ENCODE results near the gene CCDC200.
A peak's percentile ranks its signal among the peaks of the same experiment; 100 is the strongest.
"Not testable (repeated sequence)": the region's sequence is repeated elsewhere in the genome, so short reads cannot be mapped to it uniquely, and the experiment has no call there.

Gene CCDC200

DNA sequence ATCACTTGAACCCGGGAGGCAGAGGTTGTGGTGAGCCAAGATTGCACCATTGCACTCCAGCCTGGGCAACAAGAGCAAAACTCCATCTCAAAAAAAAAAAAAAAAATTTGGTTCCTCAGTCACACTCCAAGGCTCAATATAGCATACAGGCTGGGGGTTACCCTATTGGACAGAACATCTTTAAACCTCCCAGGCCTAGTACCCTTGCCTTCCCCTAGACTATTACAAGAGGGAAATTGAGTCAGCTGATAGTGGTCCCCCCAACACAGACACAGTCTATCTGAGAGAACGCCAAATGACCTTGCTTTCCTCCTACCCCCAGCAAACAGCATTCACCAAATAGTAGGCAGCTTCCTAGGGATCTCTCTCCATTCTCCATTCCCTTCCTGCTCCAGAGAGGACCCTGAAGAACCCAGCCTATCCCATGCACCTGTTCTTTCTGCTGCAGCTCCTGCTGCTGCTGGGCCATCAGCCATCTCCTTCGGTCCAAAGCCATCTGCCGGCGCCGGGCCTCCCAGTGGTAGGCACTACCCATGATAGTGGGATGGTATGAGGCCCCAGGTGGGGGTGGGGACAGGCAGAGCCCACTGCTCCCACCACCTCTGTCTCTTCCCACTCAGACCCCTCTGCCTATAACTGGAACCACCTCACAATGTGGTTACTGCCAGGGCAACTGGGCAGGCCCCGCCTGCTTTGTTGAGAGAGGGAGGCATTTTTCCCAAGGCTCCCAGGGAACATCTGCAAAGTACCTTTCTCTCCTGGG is at the start of gene CCDC200:
TSS of gene CCDC200 (minus strand) at position 604 of the 763 bp plus-strand sequence. CDS start at position 535, 69 bp downstream.
- DNase-seq, result not testable (repeated sequence)

GRCh38 chr17:43272914-43273313 is 44.5 kb upstream of the CCDC200 start:
- DNase-seq, result not testable (repeated sequence)

DNA sequence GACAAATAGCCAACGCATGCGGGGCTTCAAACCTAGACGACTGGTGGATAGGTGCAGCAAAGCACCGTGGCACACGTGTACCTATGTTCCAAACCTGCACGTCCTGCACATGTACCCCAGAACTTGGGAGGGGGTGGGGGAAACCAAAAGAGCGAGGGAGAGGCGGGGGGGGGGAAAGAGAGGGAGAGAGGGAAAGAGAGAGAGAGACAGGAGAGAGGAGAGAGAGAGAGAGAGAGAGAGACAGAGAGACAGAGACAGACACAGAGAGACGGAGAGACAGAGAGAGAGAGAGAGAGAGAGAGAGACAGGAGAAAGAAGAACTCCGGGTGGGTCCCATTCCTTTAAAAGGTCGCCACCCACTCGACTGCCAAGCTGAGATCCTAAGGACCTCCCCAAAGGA is 44.1 kb upstream of the CCDC200 start:
- DNase-seq, result peak; percentile 0 to 5

DNA sequence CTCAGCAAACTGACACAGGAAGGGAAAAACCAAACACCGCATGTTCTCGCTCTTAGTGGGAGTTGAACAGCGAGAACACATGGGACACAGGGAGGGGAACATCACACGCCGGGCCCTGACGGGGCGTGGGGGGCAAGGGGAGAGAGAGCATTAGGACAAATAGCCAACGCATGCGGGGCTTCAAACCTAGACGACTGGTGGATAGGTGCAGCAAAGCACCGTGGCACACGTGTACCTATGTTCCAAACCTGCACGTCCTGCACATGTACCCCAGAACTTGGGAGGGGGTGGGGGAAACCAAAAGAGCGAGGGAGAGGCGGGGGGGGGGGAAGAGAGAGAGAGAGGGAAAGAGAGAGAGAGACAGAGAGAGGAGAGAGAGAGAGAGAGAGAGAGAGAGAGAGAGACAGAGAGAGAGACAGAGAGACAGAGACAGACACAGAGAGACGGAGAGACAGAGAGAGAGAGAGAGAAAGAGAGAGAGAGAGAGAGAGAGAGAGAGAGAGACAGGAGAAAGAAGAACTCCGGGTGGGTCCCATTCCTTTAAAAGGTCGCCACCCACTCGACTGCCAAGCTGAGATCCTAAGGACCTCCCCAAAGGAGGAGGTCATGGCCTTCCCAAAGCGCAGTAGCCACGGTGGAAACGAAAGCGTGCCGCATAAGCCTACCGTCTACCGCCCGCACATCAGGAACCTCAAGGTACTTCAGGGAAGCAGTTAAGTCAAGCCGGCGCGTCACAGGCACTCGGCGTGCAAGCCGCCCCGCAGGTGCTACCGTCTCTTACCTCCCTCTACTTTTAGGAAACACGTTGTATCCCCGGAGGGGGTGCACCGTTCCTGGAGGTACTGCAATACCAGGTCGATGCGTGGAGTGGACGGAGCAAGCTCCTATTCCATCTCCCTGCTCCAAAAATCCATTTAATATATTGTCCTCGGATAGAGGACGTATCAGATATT is 42.4 kb upstream of the CCDC200 start:
- DNase-seq, result not testable (repeated sequence)

- not testable (repeated sequence) for DNase-seq
These were observed 18.0 kb upstream of the CCDC200 start for GRCh38 chr17:43246456-43246855.

- not testable (repeated sequence) for DNase-seq
These were observed 12.4 kb upstream of the CCDC200 start for GRCh38 chr17:43240596-43241352.

DNA sequence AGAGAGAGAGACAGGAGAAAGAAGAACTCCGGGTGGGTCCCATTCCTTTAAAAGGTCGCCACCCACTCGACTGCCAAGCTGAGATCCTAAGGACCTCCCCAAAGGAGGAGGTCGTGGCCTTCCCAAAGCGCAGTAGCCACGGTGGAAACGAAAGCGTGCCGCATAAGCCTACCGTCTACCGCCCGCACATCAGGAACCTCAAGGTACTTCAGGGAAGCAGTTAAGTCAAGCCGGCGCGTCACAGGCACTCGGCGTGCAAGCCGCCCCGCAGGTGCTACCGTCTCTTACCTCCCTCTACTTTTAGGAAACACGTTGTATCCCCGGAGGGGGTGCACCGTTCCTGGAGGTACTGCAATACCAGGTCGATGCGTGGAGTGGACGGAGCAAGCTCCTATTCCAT is 11.2 kb upstream of the CCDC200 start:
- not testable (repeated sequence) for DNase-seq

DNA sequence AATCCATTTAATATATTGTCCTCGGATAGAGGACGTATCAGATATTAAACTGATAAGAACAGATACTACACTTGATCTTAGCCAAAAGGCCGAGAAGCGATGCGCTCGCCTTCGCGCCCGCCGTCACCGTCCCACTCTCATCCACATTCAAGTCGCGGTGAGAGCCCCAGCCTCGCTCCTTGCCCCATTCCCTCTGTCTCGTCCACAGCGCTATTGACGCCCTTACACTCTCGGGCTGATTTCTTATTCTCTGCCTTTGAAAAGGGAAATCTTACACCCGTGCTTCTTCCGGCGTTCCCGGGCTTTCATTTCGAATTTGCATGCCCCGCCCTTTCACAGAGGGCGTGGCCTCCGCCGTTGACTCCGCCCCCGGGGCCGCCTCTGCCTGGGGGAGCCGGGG is 5.5 kb upstream of the CCDC200 start, which contains the start of gene RNU2-1:
TSS of gene RNU2-1 (minus strand) at position 101 of the 400 bp plus-strand sequence.
- not testable (repeated sequence) for DNase-seq

DNA sequence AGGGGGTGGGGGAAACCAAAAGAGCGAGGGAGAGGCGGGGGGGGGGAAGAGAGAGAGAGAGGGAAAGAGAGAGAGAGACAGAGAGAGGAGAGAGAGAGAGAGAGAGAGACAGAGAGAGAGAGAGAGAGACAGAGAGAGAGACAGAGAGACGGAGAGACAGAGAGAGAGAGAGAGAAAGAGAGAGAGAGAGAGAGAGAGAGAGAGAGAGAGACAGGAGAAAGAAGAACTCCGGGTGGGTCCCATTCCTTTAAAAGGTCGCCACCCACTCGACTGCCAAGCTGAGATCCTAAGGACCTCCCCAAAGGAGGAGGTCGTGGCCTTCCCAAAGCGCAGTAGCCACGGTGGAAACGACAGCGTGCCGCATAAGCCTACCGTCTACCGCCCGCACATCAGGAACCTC is 4.8 kb upstream of the CCDC200 start:
- not testable (repeated sequence) for DNase-seq

DNA sequence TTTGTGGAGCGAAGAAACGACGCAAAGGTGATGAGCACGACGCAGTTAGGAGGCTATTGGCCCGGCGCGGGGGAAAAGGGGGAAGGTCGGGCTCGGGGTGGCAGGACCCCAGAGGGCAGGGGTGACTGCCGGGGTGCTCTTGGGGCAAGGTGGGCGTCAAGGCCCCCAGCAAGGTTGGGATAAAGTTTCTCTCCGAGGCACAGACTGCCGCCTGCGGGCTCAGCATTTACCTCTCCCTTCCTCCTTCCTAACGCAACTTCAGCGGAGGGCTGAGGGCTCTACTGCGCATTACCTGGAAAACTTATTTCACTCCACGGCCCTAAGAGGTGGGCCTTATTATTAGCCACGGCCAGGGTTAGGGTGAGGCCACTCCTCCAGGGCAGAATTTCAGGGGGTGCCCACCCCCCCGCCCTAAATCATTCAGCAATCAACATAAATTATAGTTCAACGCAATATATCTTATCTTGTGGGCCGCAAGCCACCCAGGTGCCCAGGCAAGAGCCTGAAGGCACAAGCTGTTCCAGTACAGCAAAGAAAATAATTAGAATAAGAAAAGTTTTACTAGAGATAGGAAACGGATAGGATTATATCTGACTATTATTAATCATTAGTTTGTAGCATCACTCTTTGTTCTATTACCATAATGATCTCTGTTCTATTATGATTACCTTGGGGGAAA is 3.7 kb upstream of the CCDC200 start:
- not testable (repeated sequence) for DNase-seq

DNA sequence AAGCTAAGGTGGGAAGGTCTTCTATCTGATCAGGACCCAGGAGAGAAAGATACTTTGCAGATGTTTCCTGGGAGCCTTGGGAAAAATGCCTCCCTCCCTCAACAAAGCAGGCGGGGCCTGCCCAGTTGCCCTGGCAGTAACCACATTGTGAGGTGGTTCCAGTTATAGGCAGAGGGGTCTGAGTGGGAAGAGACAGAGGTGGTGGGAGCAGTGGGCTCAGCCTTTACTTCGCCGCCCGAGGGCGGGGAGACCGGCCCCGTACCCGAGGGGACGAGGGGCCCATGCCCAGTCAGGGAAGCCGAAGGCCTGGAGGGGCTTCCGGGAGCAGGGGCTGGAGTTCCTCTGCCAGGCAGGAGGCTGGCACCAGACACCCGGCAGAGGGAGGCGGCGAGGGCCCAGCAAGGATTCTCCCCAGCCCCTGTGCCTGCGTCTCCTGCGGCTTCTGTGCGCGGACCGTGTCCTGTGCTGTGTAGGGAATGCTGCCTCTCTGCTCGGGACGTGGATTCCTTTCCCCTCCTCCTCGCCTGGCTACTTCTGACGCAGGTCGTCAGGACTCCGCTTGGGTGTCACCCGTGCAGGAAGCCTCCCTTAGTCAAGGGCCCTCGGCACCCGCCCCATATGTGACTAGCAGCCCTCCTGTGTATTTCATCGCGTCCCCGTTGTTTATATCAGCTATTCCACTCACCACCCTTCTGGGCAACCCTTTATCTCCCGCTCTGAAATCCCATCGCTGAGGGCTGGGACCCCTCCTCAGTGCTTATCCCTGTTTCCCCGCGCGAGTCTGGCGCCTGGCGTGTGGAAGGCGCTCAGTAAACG is 3.0 kb upstream of the CCDC200 start:
- DNase-seq, result not testable (repeated sequence)

- no peak for DNase-seq
These were observed 2.0 kb downstream of the CCDC200 start for GRCh38 chr17:43226393-43226792.

DNA sequence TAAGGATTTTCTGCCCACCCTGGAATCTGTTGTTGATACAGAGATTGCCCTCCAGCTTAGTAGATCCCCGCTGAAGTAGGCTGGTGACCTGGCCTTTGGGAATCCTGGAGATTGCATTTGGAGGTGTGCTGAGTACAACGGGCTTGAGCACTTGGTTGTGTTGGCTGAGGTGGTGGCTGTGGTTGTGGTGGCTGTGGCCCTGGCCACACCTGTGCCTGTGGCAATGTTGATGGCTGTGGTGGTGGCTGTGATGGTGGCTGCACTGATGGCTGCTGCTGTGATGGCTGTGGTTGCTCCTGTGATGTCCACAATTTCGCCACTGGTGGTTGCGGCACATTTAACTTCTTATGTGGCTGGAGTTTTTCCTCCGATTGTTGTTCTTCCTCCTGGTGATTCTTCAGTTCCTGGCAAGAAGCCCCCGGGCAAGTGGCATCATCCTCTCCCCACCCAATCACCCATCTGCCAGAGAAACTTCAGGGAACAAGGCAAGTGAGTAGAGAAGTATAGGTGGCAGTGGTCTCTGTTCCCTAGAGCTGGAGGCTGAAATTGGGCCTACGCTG is 4.2 kb downstream of the CCDC200 start:
- DNase-seq, result no peak

DNA sequence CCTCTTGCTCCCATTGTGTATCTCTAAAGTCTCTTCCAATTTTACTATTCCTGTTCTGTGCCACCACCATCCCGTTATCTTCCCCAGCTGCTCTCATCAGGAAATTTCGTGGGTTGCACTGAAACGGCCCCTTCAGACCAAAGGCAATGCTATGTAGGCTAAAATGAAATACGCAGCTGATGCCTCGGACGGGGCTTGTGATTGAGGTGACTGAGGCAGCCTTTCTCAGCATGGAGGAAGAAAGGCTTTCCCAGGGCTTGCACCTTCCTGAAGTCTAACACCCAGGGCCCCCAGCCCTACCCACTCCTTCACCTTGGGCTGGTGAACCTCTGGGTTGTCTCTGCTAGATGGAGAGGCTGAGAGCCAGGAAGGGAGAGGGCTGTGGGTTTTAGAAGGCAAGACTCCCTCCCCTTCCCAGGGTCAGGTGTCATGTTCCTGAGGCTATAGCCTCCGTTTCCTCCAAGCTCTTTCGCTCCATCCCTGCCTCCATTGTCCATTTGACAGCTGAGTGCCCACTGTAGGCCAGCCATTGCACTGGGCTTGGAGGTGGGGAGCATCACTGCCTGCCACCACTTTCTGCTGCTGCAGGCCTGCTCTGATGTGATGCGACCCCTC is 7.8 kb downstream of the CCDC200 start:
- no peak for DNase-seq

GRCh38 chr17:43219746-43220380 is 8.6 kb downstream of the CCDC200 start:
- no peak for DNase-seq

- no peak for DNase-seq
These were observed 9.4 kb downstream of the CCDC200 start for GRCh38 chr17:43219001-43219400.

- DNase-seq, result no peak
These were observed 10.8 kb downstream of the CCDC200 start for GRCh38 chr17:43217614-43218087.

DNA sequence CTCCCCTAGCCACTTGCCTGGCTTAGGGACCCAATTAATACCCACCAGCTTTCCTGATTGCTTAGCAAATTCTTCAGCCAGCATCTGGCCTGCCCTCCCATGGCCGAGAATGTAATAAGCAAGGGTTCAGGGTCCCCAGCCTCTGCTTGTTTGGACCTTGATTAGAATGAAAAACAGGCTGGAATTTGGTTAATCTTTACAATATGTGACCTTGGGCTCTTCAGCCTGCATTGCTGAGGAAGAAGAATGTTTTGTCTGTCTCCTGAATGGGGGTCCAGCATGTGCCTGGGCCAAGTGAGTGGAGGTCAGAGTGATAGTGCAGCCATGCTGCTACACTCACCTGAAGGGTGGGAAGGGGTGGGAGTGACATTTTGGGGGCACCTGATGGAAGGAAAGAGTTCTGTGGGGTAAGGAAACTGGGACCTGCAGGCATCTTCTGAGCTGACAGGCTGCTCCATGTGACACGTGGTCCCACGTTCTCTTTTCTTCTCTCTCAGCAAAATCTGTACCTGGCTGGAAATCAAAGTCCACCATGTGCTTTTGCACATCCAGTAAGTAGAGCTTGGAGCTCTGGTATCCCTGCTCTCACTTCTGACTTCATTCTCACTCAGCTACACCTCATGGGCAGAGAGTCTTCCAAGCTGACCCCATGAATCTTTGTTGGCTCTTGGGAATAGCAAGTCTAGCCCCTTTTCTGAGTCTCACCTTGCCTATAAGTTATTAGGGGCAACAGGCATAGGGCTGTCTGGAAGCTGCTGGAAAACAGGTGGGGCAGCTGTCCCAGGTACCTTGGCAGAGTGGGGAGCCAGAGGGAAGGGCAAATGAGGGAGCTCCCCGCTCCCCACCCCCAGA is 11.4 kb downstream of the CCDC200 start:
- no peak for DNase-seq

DNA sequence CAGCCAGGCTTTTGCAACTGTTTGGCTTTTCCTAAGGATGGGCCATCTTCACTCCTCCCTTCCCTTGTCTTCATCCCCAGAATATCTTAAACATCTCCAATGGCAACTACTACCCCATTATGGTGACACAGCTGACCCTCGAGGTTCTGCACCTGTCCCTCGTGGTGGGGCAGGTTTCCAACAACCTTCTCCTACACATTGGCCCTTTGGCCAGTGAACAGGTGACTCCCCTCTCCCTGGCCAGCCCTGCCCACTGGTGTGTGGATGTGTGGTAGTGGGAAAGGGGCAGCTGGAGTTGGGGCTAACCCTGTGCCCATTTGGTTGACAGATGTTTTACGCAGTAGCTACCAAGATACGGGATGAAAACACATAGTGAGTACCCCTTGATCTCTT is 12.1 kb downstream of the CCDC200 start:
- no peak for DNase-seq

Measured in CD4-positive, alpha-beta T cell treated with Interleukin-4 for 1 hour (primary cell).